ENCODE measurements around the gene CHAMP1.

CHAMP1 gene

GRCh38 chr13:114319441-114319913, 5.2 kb downstream of the CHAMP1 start:
- DNase-seq (ENCODE audit: low spot score) (no peak), ATAC-seq (ENCODE audit: low read depth) (no peak)
- no peaks in the 10 kb centered on the region for H3K27me3 ChIP-seq (ENCODE audit: insufficient read depth, poor library complexity, severe bottlenecking)
- TF ChIP-seq CTCF (IDR thresholded peaks at IDR 0.05; ENCODE audit: poor library complexity, severe bottlenecking): no peak
- H3K9me3 ChIP-seq (ENCODE audit: severe bottlenecking): no peaks in the 10 kb centered on the region
- no peak overlapping the region for H3K4me3 ChIP-seq (ENCODE audit: severe bottlenecking)
- peaks cover 61% of the 10 kb centered on the region for H3K36me3 ChIP-seq (ENCODE audit: low read depth)
- no peaks in the 10 kb centered on the region for H3K4me1 ChIP-seq (ENCODE audit: insufficient read depth, poor library complexity, severe bottlenecking)
- no peak overlapping the region for H3K27ac ChIP-seq (ENCODE audit: poor library complexity, severe bottlenecking)

- DNase-seq (ENCODE audit: low spot score) (no peak), ATAC-seq (ENCODE audit: low read depth) (no peak)
- H3K27me3 ChIP-seq (ENCODE audit: insufficient read depth, poor library complexity, severe bottlenecking): no peaks in the 10 kb centered on the region
- no peaks in the 10 kb centered on the region for H3K9me3 ChIP-seq (ENCODE audit: severe bottlenecking)
- H3K27ac ChIP-seq (ENCODE audit: poor library complexity, severe bottlenecking): no peak overlapping the region
- H3K4me1 ChIP-seq (ENCODE audit: insufficient read depth, poor library complexity, severe bottlenecking): no peaks in the 10 kb centered on the region
- no peak for TF ChIP-seq CTCF (IDR thresholded peaks at IDR 0.05; ENCODE audit: poor library complexity, severe bottlenecking)
- peaks cover 67% of the 10 kb centered on the region for H3K36me3 ChIP-seq (ENCODE audit: low read depth)
- no peak overlapping the region for H3K4me3 ChIP-seq (ENCODE audit: severe bottlenecking)
Measured at GRCh38 chr13:114320065-114320464, 5.8 kb downstream of the CHAMP1 start.

DNA sequence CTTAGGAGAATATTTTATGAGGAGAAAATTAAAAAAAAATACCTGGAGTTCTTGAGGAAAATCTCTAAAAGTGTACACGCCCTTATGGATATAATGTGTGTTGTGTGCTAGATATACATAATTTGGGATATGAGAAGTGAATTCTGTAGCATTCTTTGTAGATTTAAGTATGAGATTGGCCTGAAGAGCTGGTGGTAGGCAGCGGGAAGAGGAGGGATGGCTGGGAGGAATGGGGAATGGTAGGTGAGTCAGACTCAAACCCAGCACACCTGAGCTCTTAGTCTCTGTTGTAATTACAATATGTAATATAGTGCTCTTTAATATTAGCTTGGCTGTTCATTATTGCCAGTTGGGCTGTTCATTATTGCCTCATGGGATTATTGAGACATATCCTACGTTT, 7.0 kb downstream of the CHAMP1 start:
- no peak for TF ChIP-seq CTCF (IDR thresholded peaks at IDR 0.05; ENCODE audit: poor library complexity, severe bottlenecking)

DNA sequence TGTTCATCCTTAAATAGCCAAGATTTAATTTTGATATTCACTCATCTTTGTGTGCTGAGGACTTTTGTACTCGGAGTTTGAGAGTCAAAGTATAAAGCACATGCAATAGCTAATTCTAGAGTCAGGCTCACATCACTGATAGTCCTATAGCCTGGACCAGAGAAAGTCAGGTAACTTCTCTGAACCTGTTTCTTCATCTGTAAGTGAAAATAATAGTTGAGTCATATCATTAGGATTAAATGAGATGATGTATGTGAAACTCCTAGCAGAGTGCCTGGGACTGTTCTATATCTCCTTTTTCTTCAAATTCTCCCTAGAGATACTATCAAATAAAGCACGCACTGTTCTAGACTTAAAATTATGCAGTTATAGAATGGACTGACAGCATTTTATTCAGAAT, 9.0 kb downstream of the CHAMP1 start:
- H3K4me1 ChIP-seq (ENCODE audit: insufficient read depth, poor library complexity, severe bottlenecking): no peaks in the 10 kb centered on the region
- ATAC-seq (ENCODE audit: low read depth) (no peak), DNase-seq (ENCODE audit: low spot score) (no peak)
- H3K27me3 ChIP-seq (ENCODE audit: insufficient read depth, poor library complexity, severe bottlenecking): no peaks in the 10 kb centered on the region
- H3K36me3 ChIP-seq (ENCODE audit: low read depth): peaks cover 75% of the 10 kb centered on the region
- no peak overlapping the region for H3K4me3 ChIP-seq (ENCODE audit: severe bottlenecking)
- no peaks in the 10 kb centered on the region for H3K9me3 ChIP-seq (ENCODE audit: severe bottlenecking)
- H3K27ac ChIP-seq (ENCODE audit: poor library complexity, severe bottlenecking): no peak overlapping the region
- TF ChIP-seq CTCF (IDR thresholded peaks at IDR 0.05; ENCODE audit: poor library complexity, severe bottlenecking): no peak

More for the DNA sequence above, 7.0 kb downstream of the CHAMP1 start:
- ATAC-seq (ENCODE audit: low read depth): no peak
- no peak for DNase-seq (ENCODE audit: low spot score)
- no peaks in the 10 kb centered on the region for H3K27me3 ChIP-seq (ENCODE audit: insufficient read depth, poor library complexity, severe bottlenecking)
- H3K4me1 ChIP-seq (ENCODE audit: insufficient read depth, poor library complexity, severe bottlenecking): no peaks in the 10 kb centered on the region
- H3K36me3 ChIP-seq (ENCODE audit: low read depth): peaks cover 79% of the 10 kb centered on the region
- H3K9me3 ChIP-seq (ENCODE audit: severe bottlenecking): no peaks in the 10 kb centered on the region
- H3K4me3 ChIP-seq (ENCODE audit: severe bottlenecking): no peak overlapping the region
- H3K27ac ChIP-seq (ENCODE audit: poor library complexity, severe bottlenecking): no peak overlapping the region

GRCh38 chr13:114324334-114324733, 10.0 kb downstream of the CHAMP1 start:
- no peak for ATAC-seq (ENCODE audit: low read depth)
- Histone ChIP-seq H3K4me1 (ENCODE audit: insufficient read depth, poor library complexity, severe bottlenecking) (no peaks in the 10 kb centered on the region), H3K27ac (ENCODE audit: poor library complexity, severe bottlenecking) (no peak overlapping the region), H3K9me3 (ENCODE audit: severe bottlenecking) (no peaks in the 10 kb centered on the region), H3K4me3 (ENCODE audit: severe bottlenecking) (no peak overlapping the region), H3K36me3 (ENCODE audit: low read depth) (peaks cover 75% of the 10 kb centered on the region), H3K27me3 (ENCODE audit: insufficient read depth, poor library complexity, severe bottlenecking) (no peaks in the 10 kb centered on the region)
- no peak for TF ChIP-seq CTCF (IDR thresholded peaks at IDR 0.05; ENCODE audit: poor library complexity, severe bottlenecking)
- DNase-seq (ENCODE audit: low spot score): no peak

Measured in RWPE2 (cell line).